HG02678 (cell line): ENCODE measurements around the gene LSMEM2.
"Not testable (repeated sequence)": the region's sequence is repeated elsewhere in the genome, so short reads cannot be mapped to it uniquely, and the experiment has no call there.

Source experiments
- ATAC-seq: cut with Tn5 transposase; IDR thresholded peaks from one replicate; pipeline ENCODE4 v1.9.1; 2021; ENCODE audit warnings: mild to moderate bottlenecking, moderate library complexity; ENCODE audit not compliant: unreplicated experiment

Gene LSMEM2

GRCh38 chr3:50278880-50279224 lies at the start of gene LSMEM2:
Gene LSMEM2, plus strand, starts transcription at chr3:50279087. Its CDS starts 27 bp downstream, at chr3:50279114.
- ATAC-seq: no peak

DNA sequence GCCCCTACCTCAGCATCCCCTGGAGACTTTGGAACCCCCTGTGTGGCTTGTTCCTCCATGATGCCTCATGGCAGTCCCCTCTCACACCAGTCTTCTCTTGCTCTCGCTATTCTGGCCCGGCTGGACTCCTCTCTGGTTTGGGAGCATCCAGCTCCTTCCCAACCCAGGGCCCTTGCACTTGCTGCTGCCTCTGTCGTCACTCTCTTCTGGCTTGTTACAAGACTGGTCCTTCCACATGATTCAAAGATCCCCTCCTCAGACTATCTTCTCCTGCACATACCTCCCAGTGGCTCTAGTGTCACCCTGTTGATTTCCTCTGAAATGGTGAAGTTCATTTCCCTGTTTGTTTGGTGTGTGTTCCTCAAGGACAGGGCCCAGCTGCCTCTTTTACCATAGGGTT lies 49.4 kb upstream of the LSMEM2 start:
- ATAC-seq: no peak

GRCh38 chr3:50230104-50230793 lies 48.6 kb upstream of the LSMEM2 start:
- ATAC-seq: no peak

- no peak for ATAC-seq
Measured at GRCh38 chr3:50230794-50231125, 48.1 kb upstream of the LSMEM2 start.

DNA sequence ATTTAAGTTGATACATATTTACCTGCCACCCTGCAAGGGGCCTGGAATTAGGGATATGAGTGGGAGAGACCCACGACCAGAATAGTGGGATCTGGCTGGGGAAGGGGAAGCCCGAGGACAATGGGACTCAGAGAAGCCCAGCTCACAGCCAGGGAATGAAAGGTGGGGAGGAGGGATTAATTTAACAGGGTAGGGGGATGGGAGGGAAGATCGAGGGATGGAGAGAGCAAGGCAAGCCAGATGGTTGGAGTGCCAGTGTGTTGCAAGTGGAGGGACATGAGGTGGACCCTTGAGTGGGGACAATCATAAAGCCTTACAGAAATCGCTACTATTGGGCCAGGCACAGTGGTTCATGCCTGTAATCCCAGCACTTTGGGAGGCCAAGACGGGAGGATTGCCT lies 47.3 kb upstream of the LSMEM2 start:
- ATAC-seq: no peak

DNA sequence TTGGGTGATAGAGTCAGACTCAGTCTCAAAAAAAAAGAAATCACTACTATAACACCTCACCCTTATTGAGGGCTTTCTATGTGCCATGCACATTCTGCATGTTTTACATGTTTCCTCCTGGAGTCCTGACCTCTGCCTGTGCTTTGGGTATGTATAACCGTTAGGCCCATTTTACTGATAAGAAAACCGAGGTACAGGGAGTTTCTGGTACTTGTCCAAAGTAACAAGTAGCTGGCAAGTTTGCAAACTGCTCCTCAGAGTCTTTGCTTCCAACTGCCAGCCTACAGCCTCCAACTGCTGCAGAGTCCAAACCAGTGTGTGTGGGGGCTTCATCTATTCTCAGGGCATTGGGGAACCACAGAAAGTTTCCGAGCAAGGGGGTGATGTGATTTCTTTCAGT lies 46.6 kb upstream of the LSMEM2 start:
- no peak for ATAC-seq

GRCh38 chr3:50233176-50233575 lies 45.7 kb upstream of the LSMEM2 start:
- no peak for ATAC-seq

- peak; percentile 93 for ATAC-seq
Measured at GRCh38 chr3:50235716-50236483, 43.0 kb upstream of the LSMEM2 start, which contains the start of gene GNAI2. Gene GNAI2, plus strand, starts transcription at chr3:50236204. Its CDS starts 132 bp downstream, at chr3:50236336.

GRCh38 chr3:50236484-50237132 lies 42.3 kb upstream of the LSMEM2 start:
- no peak for ATAC-seq

DNA sequence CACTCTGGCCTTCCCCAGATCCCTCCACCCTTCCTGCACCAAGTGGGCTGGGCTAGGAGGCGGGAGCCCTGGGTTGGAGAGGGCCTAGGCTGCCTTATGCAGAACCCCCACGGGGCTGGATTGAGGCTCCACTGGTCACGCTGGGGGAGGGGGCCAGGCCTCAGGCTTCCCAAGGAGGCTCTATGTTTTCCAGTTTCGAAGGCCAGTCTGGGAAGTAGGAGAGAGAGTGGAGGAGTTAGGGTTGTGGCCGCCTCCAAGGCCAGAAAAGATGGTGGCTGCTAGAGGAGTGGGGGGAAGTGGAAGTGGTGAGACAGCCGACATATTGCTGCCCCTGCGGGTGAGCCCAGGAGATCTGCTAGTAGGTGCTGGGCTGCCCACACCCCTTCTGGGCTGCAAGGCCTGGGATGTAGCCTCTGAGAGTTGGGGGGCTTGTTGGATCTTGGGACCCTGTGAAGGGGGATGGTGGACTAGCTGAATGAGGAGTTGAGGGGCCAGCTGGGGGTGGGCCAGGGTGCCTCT lies 41.7 kb upstream of the LSMEM2 start:
- no peak for ATAC-seq

- peak; percentile 29 for ATAC-seq
Measured at GRCh38 chr3:50237754-50238548, 40.9 kb upstream of the LSMEM2 start.

- ATAC-seq: no peak
Measured at GRCh38 chr3:50238549-50239026, 40.3 kb upstream of the LSMEM2 start.

DNA sequence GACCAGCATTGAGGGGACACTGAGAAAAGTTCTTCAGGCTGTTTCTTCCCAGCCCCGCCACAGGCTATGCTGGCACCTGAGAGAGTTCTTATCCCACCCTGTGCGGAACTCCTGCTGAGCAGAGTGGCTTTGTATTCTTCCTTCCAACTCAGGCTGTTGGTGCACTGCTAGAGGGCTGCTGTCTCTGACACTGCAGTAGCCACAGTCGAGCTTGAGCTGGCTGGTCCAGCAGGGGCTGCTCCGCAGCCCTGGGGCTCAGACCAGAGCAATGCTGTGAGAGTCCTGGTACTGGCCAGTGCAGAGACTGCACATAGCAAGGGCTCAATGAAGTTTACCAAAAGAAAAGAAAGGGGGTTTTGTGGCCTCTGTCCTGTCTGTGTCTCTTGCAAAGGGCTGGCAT lies 39.2 kb upstream of the LSMEM2 start:
- no peak for ATAC-seq

GRCh38 chr3:50241163-50241562 lies 37.7 kb upstream of the LSMEM2 start:
- no peak for ATAC-seq

DNA sequence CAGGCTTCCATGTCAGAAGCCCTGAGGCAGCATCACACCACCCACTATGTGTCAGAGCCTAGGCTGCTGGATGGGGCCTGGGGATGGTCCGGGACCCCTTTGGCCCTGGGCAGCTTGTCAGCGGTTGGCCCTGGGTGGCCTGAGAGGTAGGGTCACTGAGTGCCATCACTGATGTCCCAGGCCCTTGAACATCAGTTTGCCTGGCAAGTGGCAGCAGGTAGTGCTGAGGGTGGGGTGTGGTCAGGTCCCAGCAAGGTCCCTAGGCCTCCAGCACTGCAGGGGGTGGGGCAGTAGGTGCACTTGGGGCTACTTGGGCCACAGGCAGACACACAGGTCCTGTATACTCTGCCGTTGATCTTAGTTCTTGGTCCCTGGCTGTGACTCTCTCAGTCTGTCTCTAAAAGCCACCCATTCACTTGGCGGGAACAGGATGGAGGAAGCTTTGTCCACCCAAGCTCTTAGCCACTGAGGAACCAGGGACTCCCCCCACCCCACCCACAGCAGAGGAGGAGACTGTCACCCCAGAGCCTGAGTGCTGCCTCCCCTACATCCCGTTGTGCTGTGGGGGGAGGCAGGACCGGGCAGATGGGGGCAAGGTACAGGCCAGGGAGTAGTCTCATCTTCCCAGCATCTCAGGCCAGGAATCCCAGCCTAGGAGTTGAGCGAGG lies 37.0 kb upstream of the LSMEM2 start:
- no peak for ATAC-seq

DNA sequence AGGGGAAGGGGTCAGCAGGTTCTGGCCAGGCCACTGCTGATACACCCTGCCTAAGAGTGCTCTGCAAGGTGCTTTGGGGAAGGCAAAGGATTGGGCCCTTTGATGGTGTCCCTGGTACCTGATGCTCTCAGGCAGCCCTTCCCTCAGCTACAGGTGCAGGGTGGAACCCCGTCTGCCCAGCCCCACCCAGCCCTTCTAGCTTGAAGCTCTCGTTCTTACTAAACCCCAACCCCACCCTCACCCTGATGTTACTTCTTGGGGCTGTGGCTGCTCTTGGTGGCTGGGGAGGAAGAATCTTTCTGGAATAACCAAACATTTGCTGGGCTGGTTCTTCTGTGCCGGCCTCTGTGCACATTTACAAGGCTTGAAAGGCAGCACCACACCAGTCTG lies 36.5 kb upstream of the LSMEM2 start:
- no peak for ATAC-seq

- ATAC-seq: no peak
Measured at GRCh38 chr3:50242851-50243542, 35.9 kb upstream of the LSMEM2 start.

DNA sequence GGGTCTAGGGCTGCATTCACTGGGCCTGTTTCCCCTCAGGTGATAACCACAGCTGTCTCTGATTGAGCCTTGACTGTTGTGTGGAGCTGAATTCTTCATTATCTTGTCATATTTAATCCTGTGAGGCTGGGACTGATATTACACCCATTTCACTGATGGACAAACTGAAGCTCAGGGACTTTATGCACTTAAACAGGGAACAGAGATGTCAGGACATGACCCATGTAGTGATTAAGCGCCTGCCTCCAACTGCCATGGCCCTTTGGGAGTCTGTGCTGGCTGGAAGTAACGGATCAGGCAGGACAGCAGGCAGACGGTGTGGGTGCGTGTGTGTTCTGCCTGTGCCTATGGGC lies 35.4 kb upstream of the LSMEM2 start:
- no peak for ATAC-seq

DNA sequence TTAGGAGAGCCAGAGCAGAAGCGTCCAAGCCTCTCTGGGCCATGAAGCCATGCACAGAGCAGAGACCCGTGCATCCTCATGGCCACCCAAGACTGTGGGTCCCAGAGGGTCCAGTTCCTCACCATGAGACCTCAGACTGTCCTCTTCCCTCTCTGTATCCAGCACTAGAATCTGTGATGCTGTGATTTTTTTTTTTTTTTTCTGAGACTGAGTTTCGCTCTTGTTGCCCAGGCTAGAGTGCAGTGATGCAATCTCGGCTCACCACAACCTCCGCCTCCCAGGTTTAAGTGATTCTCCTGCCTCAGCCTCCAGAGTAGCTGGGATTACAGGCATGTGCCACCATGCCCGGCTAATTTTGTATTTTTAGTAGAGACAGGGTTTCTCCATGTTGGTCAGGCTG lies 34.1 kb upstream of the LSMEM2 start:
- ATAC-seq: not testable (repeated sequence)

DNA sequence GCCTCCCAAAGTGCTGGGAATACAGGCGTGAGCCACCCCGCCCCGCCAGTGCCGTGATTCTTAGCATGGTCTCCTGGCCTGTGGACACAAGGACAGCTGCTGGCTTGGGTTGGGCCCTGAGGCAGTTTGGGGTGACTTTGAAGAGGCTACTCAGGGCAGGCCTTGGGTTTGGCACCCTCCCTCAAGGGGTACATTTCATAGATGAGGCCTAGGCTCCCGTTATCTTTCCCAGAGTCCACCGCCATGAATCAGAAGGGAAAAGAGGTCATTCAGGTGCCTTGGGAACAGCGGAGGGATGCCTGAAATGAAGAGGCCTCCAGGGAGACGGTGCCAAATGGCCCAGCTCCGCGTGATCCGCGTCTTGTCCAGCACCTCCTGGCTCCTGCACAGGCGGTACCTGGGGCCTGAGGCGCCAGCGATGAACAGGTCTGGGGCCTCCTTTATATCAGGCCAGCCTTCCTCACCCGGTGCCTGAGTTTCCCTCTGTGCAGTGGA lies 33.6 kb upstream of the LSMEM2 start:
- no peak for ATAC-seq
